GM18505 (cell line): ENCODE results near the gene CALD1.

Experiments used
- ATAC-seq: cut with Tn5 transposase; IDR thresholded peaks from one replicate; pipeline ENCODE4 v1.9.1; 2021; ENCODE audit not compliant: unreplicated experiment
- POLR2A ChIP-seq: IDR thresholded peaks from 4 replicates; pipeline ENCODE4 v1.6.1; 2011; ENCODE audit warnings: borderline replicate concordance; ENCODE audit not compliant: insufficient read depth, insufficient read length; ENCODE audit errors: extremely low read depth

CALD1 gene

GRCh38 chr7:134809616-134810015 is 30.2 kb downstream of the CALD1 start:
- ATAC-seq, result no peak
- TF ChIP-seq POLR2A, result no peak

GRCh38 chr7:134811765-134812164 is 32.3 kb downstream of the CALD1 start:
- ATAC-seq, result no peak
- TF ChIP-seq POLR2A, result no peak

- TF ChIP-seq POLR2A, result no peak
- ATAC-seq, result no peak
These were observed 34.4 kb downstream of the CALD1 start for GRCh38 chr7:134813663-134814396.

- no peak for TF ChIP-seq POLR2A
- no peak for ATAC-seq
These were observed 35.4 kb downstream of the CALD1 start for GRCh38 chr7:134814730-134815364.

GRCh38 chr7:134818613-134819345 is 39.3 kb downstream of the CALD1 start:
- no peak for TF ChIP-seq POLR2A

GRCh38 chr7:134819401-134819800 is 40.0 kb downstream of the CALD1 start:
- ATAC-seq, result no peak
- TF ChIP-seq POLR2A, result no peak

More at GRCh38 chr7:134818613-134819345, 39.3 kb downstream of the CALD1 start:
- ATAC-seq, result no peak

GRCh38 chr7:134820295-134820694 is 40.9 kb downstream of the CALD1 start:
- no peak for TF ChIP-seq POLR2A
- ATAC-seq, result no peak

- ATAC-seq, result no peak
- no peak for TF ChIP-seq POLR2A
These were observed 41.3 kb downstream of the CALD1 start for GRCh38 chr7:134820778-134821177.

GRCh38 chr7:134823400-134823799 is 44.0 kb downstream of the CALD1 start:
- ATAC-seq, result no peak
- TF ChIP-seq POLR2A, result no peak

GRCh38 chr7:134825666-134826065 is 46.2 kb downstream of the CALD1 start:
- no peak for TF ChIP-seq POLR2A
- no peak for ATAC-seq

- no peak for TF ChIP-seq POLR2A
- no peak for ATAC-seq
These were observed 46.7 kb downstream of the CALD1 start for GRCh38 chr7:134826105-134826504.

- TF ChIP-seq POLR2A, result no peak
- ATAC-seq, result no peak
These were observed 48.0 kb downstream of the CALD1 start for GRCh38 chr7:134827436-134827835.

- no peak for TF ChIP-seq POLR2A
- no peak for ATAC-seq
These were observed 48.5 kb downstream of the CALD1 start for GRCh38 chr7:134827889-134828288.

GRCh38 chr7:134828361-134828760 is 48.9 kb downstream of the CALD1 start:
- no peak for ATAC-seq
- no peak for TF ChIP-seq POLR2A
